Fibroblast of peridontal ligament (primary cell): ENCODE results near the gene PACC1.
A peak's percentile ranks its signal among the peaks of the same experiment; 100 is the strongest.

Source experiments
- DNase-seq: peaks from one replicate; pipeline ENCODE4 v3.0.0-alpha.2; 2010; ENCODE audit errors: extremely low read depth

The PACC1 gene

DNA sequence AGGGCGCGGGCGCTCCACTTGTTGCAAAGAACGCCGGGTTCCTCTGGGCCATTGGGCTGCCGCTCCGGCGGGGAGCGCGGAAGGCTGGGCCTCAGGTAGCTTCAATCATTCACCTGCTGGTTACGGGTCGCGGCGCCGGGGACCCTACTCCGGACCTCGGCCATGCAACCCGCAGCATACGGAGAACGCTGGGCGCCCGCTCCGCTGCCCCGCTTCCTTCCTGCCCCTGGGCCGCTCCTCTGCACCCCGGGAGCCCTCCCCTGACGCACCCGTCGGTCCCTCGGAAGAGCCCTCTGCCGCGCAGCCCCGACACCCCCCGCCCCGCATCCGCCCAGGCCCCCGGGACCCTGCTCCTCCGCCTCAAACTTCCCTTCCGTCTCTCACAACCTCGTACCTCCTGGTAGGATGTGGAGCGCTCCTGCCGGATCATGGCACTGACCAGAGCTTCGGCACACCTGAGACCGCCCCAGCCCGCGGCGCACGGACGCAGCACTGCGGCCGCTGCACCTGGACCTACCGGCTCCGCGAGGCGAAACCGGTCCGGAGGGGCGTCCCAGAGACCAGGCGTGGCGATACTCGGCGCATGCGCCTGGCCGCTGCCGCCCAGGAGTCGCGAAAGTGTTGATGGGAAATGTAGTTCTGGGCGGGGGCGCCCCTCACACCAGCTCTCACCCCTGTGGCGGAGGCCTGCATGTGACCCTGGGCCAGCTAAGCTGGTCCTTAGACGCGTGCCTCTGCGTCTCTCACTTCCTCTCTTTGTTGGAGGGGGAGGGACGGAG lies at the start of gene PACC1:
TSS of gene PACC1 (minus strand) at position 559 of the 779 bp plus-strand sequence. CDS start at position 430, 129 bp downstream.
- peak; percentile 70 for DNase-seq

DNA sequence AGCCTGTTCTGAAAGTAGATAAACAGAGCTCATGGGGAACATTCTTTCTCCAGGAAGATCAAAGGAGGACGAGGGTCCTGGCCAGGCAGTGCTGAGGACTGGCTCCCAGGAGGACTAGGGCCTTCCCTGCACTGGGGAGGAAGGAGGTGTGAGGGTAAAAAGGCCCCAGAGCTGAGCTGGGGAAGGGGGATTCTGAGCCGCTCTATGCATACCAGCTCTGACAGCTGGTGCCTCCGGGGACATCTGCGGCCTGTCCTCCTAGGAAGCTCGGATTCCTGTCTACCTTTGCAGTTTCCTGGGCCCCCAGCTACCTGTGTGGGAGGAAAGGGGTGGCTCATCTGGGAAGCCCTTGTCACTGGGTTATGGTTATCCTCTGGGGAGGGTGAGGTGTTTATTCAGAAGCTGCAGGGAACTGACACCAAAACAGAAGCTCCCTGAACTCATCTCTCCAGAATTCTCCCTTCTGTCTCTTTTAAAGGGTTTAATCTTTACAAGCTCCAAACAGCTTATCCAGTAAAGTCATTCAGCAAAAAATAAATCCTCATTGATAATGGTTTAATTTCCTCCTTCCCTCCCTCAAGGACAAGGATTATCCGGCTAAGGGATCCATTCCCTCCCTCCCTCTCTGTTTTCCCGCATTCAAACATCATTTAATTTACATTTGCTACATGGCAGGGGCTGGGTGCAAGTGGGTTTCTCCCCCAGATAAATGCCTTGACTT lies 49.0 kb upstream of the PACC1 start:
- DNase-seq: no peak

DNA sequence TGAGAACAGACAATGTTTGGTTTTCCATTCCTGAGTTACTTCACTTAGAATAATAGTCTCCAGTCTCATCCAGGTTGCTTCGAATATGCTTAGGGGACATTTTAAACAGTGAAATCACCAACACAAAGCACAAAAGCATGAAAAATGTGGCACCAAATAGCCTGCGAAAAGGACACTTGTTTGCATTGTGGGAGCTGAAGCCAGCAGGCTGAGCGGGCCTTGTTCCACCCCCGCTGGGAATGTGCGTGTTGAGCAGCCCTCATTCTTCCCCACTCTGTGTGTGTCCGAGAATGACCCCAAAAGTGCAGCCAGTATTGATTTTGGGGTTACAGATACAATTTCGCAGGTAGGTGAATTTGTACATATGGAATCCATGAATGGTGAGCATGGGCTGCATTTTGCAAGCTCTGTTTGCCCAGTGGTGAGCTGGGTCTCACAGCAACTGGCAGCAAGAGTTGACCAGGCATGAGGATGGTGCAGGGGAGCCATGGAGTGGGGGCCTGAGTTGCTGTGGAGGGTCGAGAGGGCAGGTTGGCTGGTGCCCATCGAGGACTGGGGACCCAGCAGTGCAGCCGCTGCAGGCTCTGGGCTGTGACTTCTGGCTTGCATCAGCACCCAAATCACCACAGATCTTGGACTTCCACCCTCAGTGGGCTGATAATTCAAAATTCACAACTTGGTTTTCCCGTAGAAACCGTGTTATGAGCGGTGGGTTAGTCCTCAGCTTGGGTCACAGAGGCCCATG lies 47.4 kb upstream of the PACC1 start:
- DNase-seq: no peak

DNA sequence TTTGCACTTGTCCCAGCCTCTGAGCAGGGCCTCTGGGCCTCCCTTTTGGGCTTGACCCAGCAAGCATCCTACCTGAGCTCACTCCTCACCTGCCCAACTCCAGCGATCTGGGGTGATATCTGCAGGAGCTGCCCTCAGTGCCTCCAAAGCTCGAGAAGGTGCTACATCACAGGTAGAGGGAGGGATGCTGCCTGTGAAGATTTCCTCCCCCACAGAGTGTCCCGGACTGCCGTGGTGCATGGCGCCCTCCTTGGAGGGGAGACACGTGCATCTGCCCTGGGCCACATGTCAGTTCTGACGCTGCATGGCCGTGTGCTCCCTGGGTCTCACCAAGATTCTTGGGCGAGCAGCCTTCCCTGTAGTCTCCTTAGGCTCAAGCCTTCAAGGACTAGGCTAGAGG lies 45.7 kb upstream of the PACC1 start:
- no peak for DNase-seq

DNA sequence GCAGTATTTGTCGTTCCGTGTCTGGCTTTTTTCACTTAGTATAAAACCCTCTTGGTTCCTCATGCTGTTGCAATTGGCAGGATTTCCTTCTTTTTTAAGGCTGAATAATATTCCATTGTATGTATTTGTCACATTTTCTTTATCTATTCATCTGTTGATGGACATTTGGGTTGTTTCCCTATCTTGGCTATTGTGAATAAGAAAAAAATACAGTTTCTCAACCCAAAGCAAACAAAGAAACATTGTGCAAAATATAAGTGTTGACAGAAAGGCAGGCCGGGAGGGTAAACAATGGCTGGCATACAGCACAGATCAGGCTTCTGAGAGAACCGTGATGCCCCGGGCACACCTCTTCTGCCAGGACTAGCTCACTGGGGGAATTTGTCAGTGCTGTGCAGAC lies 45.0 kb upstream of the PACC1 start:
- DNase-seq: no peak

DNA sequence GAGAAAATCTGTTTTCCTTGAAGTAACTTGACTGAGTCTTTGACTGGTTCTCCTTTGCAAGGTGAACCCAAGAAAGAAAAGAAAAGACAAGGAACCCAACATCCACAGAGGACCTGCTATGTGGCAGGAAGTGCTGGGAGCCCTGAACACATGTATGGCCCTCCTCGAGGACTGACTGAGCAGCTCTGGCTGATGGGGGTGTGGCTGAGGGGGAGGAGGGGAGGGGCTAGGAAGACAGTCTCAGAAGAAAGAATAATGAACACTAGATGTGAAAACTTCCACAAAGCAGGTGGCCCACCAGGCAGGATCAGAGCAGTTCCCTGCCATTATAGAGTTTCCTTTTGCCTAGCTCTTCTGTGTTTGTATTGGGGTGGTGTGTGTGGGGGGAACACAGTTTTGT lies 44.1 kb upstream of the PACC1 start:
- no peak for DNase-seq

DNA sequence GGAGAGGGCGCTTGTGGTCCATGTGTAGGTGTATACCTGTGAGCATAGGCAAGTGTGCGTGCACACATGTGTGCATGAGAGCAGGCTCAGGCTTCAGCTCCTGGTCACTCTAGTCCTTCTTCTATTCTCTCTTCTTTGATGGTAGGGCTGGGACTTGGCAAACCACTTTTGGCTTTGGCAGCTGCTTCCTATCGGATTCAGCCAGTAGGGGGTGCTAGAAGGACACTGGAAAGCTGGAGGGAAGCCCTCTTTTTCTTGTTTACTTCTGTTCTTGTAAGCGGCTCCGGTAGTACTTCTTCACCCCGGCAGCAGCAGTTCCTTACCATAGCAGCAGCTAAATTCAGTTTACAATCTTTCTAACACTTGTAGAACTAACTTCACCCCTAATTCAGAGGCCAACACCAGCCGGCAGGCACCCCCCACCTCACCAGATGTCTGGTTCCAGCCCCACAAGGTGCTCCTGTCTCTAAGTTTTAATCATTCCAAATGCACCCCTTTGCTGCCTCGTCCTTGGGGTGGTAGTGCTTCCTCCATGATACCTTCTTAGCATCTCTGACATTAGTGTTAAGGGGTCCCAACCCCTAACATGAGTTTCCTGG lies 43.2 kb upstream of the PACC1 start:
- peak; percentile 56 for DNase-seq

DNA sequence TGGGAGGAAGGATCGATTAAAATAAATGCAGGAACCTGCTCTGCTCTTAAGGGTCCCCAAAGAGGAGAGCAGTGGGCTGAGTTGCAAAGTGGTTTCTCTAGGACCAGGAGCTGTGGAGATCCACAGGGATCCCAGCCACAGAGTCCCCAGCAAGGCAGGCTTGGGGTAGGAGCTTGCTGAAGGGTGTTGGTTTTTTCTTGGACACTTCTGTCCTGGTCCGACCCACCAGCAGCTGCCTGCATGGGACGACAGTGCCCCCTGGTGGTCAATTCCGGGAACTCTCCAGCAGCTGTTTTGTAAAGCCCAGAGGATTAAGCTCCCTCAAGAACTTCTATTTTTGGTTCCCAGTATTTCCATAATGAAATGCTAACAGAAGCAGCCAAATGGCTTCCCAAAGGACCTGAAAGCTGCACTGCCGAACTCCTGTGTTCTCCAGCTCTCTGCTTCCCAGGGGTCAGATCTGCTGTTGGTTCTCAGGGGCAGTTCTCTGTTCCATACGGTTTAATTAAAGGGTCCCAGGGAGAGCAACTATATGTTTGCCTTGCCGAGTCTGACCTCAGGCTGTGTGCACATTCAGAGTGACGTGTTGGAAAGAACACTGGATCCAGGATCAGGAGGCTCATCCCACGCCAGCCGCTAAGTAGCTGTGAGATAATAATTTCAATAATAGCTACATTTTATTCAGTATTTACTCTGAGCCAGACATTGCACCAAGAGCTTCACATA lies 41.3 kb upstream of the PACC1 start:
- DNase-seq: peak; percentile 94

DNA sequence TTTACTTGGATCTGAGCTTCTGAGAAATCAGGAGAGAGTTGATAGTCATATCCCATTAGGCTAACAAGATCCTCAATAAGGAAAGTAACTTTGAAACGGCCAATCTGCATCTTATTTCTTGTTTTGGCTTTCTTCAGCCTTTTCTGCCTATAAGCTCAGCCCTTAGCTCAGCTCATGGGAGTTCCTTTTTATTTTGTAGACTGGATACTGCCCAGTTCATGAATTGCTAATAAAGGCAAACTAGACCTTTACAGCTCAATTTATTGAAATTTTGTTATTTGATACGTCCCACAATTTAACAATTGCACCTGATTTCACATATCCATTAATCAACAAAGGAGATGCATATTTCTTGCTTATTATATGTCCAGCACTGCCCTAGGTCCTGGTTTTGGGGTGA lies 40.7 kb upstream of the PACC1 start:
- DNase-seq: no peak

DNA sequence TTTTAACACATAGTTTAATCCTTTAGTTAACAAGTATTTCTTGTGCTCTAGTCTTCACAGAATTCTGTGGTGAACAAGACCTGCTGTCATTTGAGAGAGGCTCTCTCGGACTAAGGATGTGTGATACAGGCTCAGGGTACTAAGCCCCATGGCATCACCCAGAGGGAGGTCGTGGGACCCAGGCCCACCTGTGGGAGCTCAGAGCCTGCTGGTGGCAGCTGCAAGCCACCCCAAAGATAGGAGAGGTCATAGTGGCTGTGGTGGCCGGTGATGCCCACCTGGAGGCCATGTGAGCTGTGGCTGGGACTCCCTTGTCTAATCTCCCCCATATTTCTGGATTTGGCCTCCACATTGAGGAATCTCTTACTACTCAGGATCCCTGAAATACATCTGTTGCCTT lies 40.1 kb upstream of the PACC1 start:
- no peak for DNase-seq

DNA sequence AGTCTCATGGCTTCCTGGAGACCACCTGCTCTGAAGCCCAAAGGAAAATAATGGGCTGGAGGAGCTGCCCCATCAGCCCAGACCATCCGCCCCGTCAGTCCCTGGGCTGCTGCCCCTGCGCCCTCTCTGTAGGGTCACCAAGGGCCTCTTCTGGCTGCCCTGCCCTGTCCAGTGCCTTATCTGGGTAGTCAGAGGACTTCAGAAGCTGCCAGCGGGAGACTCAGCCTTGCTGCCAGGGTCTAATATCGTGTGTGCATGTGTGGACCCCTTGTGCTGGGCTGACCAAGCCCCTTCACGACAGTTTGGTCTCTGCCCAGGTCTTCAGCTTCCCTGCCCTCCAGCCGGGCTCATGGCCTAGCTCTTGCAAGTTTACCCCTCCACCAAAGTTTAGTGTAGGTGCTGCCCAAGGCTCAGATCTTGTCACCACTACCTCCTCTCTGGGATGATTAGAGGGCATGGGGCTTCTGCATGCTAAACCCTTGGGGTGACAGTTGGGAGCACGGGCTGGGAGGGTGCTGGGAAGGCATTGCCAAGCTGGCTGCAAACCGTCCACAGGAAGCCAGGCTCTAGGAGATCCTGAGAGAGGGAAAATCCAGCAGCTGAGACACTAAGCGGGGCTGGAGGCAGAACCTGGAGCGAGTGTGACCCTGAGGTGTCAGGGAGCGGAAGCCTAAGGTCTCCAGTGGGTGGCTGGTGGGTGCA lies 38.6 kb upstream of the PACC1 start:
- no peak for DNase-seq

DNA sequence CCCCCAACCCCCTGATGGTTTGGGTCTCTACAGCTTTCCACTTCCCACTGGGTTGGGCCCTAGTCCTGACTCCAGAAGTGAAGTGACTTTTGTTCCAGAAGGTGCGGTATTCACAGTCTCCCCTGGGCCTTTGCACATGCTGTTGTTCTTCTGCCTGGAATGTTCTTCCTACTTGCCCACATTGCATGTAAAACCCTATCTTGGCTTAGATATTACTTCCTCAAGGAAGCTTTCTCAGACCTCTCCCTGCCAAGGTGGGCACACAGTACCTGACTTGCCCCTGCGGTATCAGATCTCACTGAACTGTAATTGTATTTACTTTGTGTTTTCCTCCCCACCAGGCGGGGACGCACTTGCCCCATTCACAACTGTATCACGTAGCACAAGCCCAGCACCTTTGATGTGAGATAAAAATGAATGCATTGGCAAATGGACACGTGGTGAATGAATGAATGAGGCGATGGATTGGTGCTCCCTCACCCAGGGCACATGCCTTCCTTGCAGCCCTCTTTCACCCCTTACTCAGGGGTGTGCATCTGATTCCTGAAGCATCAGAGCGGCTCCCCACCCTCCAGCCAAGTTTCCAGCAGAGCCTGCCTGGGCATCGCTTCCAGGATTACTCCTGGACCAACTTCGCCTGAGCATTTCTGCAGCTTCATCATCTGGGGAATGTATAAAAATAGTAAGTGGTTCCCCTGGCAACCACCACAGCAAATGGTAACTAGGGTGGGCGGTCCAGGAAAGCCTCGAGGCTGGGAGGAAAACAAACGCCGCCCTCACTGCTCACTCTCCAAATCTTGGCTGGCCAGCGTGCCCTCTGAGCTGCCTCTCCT lies 37.9 kb upstream of the PACC1 start:
- DNase-seq: peak; percentile 93

DNA sequence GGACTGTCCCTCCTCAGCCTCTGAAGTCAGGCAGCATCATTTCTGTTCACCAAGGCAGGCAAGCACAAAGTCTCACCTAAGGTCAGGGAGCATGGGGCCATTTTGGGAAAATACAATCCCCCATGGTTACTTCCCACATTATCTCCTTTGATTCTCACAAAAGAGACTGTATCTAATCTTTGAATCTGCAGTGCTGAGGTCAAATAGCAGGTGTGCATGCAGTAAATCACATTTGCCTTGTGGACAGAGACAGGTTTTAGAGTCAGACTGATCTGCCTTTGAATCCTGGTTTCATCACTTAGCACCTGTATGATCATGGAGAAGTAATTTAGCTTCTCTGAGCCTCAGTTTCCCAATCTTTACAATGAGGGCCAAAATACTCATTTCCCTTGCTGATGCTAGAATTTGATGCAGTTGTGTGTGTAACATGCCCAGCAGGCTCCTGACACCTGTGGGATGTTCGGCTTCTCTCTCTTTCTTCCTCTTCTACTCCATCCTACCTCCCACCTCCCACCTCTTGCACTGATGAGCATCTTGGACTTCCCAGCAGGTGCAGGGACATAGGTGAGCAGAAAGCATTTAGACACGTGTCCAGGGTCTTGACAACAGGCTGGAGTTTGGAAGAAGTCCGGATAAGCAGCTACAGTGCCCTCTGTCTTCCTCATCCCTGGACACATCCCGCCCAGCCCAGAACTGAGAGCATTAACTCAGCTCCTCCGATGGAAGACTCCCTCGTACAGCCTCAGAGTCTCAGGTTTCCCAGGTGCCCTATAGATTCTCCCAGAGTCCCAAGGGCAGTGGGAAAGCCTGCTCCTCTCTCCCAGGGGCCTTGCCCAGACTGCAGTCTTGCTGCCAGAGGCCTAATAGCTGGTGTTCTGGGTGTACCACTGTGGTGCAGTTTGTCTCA lies 37.0 kb upstream of the PACC1 start:
- no peak for DNase-seq

DNA sequence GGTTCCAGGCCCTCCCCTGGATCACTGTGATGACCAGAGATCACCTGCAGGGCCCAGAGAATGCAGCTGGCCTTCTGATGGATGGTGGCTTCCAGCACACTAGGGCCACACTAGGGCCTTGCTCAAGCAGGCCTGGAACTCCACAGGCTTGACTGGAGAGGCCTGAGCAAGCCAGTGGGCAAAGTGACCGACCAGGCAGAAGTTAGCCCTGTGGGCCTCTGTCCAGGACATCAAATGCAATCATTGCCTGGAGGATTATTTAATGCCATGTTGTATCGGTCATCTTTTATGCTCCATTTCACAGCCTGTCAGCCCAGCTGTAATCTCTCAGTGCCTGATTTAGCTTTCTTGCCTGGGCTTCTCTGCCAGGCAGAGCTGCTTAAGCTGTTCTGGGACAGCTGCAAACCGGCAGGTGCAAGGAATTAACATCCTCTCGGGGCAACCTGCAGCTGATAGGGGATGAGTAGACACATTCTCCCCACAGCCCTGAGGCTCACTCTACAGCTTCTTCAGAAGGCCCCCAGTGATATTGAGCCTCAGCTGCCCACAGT lies 35.7 kb upstream of the PACC1 start:
- peak; percentile 61 for DNase-seq

DNA sequence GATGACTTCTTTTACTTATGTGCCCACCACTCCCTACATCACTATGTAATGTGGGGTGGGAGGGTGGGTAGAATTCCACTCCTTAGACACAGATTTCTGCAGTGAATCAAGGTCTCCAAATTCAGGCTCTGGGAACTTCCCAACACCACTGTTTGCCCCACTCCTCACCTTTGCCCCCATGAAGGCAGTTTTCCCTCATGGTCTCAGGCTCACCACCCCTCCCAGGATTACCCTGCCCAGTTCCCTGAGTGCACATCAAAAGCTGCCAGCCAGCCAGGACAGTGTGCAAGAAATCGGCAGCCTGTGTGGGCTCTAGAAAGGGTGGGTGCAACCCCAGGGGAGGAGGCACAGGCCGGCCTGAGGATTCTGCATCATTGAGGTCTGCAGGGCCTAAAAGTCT lies 32.8 kb upstream of the PACC1 start:
- no peak for DNase-seq

DNA sequence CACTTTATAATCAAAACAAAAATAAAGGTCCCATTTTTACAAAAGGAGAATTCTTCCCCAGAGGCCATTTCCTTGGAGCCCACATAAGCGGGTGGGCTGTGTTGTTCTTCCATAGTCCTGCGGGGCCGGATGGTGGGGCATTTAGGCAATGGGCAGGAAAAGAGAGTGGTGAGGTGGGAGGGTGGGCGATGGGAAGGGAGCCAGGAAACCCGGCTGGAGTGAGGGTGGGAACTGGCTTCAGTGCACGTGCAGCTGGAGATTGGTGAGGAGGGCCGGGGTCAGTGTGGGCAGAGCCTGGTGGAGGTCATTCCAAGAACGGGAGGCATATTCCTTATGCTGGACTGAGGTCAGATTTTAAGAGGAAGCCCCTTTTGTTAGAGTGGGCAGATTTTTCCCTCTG lies 31.6 kb upstream of the PACC1 start:
- no peak for DNase-seq

DNA sequence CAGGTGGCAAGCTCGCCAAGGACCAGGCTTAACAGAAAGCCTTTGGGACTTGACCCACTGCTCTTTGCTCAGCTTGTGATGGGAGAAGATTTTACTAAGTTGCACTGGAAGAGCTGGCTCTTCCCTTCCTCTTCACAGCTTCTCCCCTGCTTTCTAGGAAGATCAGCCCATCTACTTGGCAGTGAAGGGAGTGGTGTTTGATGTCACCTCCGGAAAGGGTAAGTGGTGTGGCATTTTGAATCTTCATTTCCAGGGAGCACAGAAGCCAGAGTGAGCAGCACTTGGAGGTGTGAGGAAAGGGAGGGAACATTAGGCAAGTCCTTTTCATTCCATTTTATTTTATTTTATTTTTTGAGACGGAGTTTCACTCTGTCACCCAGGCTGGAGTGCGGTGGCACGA lies 27.7 kb upstream of the PACC1 start:
- no peak for DNase-seq

DNA sequence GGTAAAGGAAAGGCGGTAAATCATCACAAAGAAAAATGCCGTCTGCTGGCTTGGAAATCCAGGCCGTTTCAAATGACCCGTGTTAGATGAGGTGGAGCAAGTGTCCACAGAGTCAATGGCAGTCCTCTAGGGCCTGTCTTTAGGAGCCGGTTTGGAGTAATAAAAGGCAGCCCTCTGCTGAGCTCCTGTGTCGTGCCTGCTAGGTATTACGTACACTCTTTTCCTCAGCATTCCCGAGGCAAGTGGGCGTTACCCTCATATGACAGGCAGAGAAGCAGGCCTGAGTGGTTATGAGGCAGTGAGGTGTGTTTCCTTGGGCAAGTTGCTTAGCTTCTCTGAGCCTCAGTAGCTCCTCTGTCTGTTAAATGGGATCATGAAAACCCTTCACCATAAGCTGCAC lies 25.7 kb upstream of the PACC1 start:
- no peak for DNase-seq

DNA sequence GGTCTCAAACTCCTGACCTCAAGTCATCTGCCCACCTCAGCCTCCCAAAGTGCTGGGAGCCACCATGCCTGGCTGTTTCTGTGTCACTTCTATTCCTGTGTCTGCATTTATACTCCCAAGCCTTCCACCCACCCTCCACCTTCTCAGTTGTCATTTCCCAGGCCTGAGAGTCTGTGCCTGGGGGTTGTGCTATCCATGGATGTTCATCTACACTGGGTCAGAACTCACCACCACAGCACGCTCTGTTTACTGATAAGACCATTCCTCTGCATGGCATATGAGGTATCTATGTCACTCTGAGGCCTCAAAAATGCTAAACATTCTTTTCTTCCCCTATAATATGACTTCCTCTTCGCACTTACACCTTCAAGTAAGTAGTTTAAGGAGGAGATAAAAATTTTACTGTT lies 24.1 kb upstream of the PACC1 start:
- no peak for DNase-seq
